ENCODE data around the gene EDNRB.

GRCh38 chr13:77911751-77912150 lies 6.9 kb downstream of the EDNRB start:
- no peak for TF ChIP-seq CTCF (IDR thresholded peaks at IDR 0.05)
- no peak for TF ChIP-seq JAZF1 (CRISPR knock-in tag; IDR thresholded peaks at IDR 0.05)
- TF ChIP-seq HMGXB4 (CRISPR knock-in tag; IDR thresholded peaks at IDR 0.05), result no peak
- no peak for TF ChIP-seq USF2 (CRISPR knock-in tag; IDR thresholded peaks at IDR 0.05)

Measured in WTC11 (cell line).